Stomach (tissue), 9 donors: Measurements from ENCODE around the gene UBAC2. TPM values are rescaled to one million over a fixed set of nuclear protein-coding genes. Genes with fewer than 3 reads are reported as not detected.
A peak's percentile ranks its signal among the peaks of the same experiment; 100 is the strongest.

Experiments
- DNase-seq, 2 donors: peaks; one replicate each; pipeline versions ENCODE4 v3.0.0 to v3.0.0-alpha.2; 2013 to 2019
- H3K27ac ChIP-seq, 5 donors: fragments of 200-600 bp in 4 of 5; sonication (generic) in 4 of 5; one replicate each; pipeline ENCODE4 v1.5.1; 2013 to 2019; ENCODE audit warnings: mild to moderate bottlenecking in 1 of 5, moderate library complexity in 1 of 5
- H3K27me3 ChIP-seq, 3 donors: fragments of 200-600 bp; sonication (generic); one replicate each; pipeline ENCODE4 v1.5.1; 2017 to 2019; ENCODE audit warnings: mixed run types in 1 of 3
- H3K36me3 ChIP-seq, 4 donors: fragments of 200-600 bp; sonication (generic); 1 replicate in 3 of 4; 2 replicates in 1 of 4; pipeline ENCODE4 v1.5.1; 2016 to 2019
- H3K4me1 ChIP-seq, 4 donors: fragments of 200-600 bp; sonication (generic); one replicate each; pipeline ENCODE4 v1.5.1; 2016 to 2019
- H3K4me3 ChIP-seq, 4 donors: fragments of 200-600 bp; sonication (generic) in 3 of 4; one replicate each; pipeline ENCODE4 v1.5.1; 2016 to 2019; ENCODE audit warnings: mild to moderate bottlenecking in 1 of 4
- H3K9me3 ChIP-seq, 4 donors: fragments of 200-600 bp; sonication (generic); one replicate each; pipeline ENCODE4 v1.5.1; 2016 to 2019
- CTCF ChIP-seq, 7 experiments: fragments of 450-650 bp in 4 of 7; fragments of 200-600 bp in 3 of 7; sonication (generic) in 3 of 7; IDR thresholded peaks; one replicate each; pipeline ENCODE4 v1.5.1; 2016 to 2019; ENCODE audit warnings: antibody characterized with exemption in 7 of 7, control low read depth in 2 of 7, mild to moderate bottlenecking in 1 of 7
- EP300 ChIP-seq: sonication (generic); formaldehyde crosslinking; IDR thresholded peaks from one replicate; pipeline ENCODE4 v1.6.1; 2017; ENCODE audit warnings: antibody characterized with exemption
- POLR2A ChIP-seq, 4 donors: fragments of 450-650 bp; IDR thresholded peaks; one replicate each; pipeline ENCODE4 v1.6.1; 2016; ENCODE audit warnings: antibody characterized with exemption in 4 of 4, control low read depth in 2 of 4, mild to moderate bottlenecking in 1 of 4, moderate library complexity in 1 of 4
- POLR2AphosphoS5 ChIP-seq, 3 donors: sonication (generic); formaldehyde crosslinking; IDR thresholded peaks; one replicate each; pipeline ENCODE4 v1.6.1; 2016; ENCODE audit warnings: antibody characterized with exemption in 3 of 3
- WGBS, 5 donors: extraction: QIAGEN DNeasy Blood & Tissue Kit in 3 of 5; methylation state at CpG; one replicate each; pipeline versions ENCODE4 v1.1.5 to v1.1.7; 2013 to 2018; 5-methylcytosine and 5-hydroxymethylcytosine counted together
- intact Hi-C: fragments of 100-400 bp; cut with DNase I; formaldehyde crosslinking; loops from one replicate; pipeline ENCODE4 v1.15.1; 2023; ENCODE audit warnings: low total_unique reads
- polyA plus RNA-seq, 3 donors: library from polyadenylated mRNA; stranded (reverse); fragments of 200-250 nt; gene quantifications; one replicate each; pipeline ENCODE4 v1.2.3, GENCODE V29; 2013
- total RNA-seq, 5 donors: library from RNA; depleted of rRNA; stranded (reverse); fragments of >200 nt; gene quantifications; one replicate each; pipeline versions ENCODE4 v1.1.0 to v1.2.3, GENCODE V29; 2014 to 2016
- donor health status: healthy with polysubstance abuse.
- donor health status: Bipolar disorder and iron deficiency.
- donor health status: healthy.

Gene UBAC2
- total and polyA plus RNA-seq, 8 donors: 18.1 to 68.8 (median 40.1) TPM

- TF ChIP-seq POLR2AphosphoS5 (IDR thresholded peaks at IDR 0.05) (no peak), CTCF (IDR thresholded peaks at IDR 0.05) (no peak), POLR2A (IDR thresholded peaks at IDR 0.05) (no peak), EP300 (no peak)
- H3K27me3 ChIP-seq: no peaks in the 10 kb centered on the region
- intact Hi-C loops: no loop called here
- no peaks in the 10 kb centered on the region for H3K9me3 ChIP-seq
- H3K4me1 ChIP-seq: peaks cover 0 to 23% (median 8%) of the 10 kb centered on the region in 4 donors
- H3K27ac ChIP-seq: no peak overlapping the region
- 52 to 64% (median 62%) methylated on average over 8 of the region's 8 CpGs for WGBS, 5 donors
- peak; percentile 38 to 69 for DNase-seq
- peaks cover 9 to 54% (median 51%) of the 10 kb centered on the region in 4 donors for H3K36me3 ChIP-seq
- H3K4me3 ChIP-seq: no peak overlapping the region
Observed at GRCh38 chr13:99339736-99340397, 139.2 kb downstream of the UBAC2 start.

GRCh38 chr13:99340638-99341037, 140.0 kb downstream of the UBAC2 start:
- intact Hi-C loops: no loop called here
- Histone ChIP-seq H3K27me3 (no peaks in the 10 kb centered on the region), H3K4me3 (no peak overlapping the region), H3K27ac (no peak overlapping the region), H3K36me3 (peaks cover 9 to 57% (median 56%) of the 10 kb centered on the region in 4 donors), H3K4me1 (peaks cover 0 to 23% (median 8%) of the 10 kb centered on the region in 4 donors), H3K9me3 (no peaks in the 10 kb centered on the region)
- DNase-seq: no peak
- TF ChIP-seq POLR2AphosphoS5 (IDR thresholded peaks at IDR 0.05) (no peak), POLR2A (IDR thresholded peaks at IDR 0.05) (no peak), CTCF (IDR thresholded peaks at IDR 0.05) (no peak), EP300 (no peak)

- DNase-seq: no peak
- peaks cover 9 to 69% (median 66%) of the 10 kb centered on the region in 4 donors for H3K36me3 ChIP-seq
- intact Hi-C loops: no loop called here
- H3K9me3 ChIP-seq: no peaks in the 10 kb centered on the region
- 93 to 98% (median 97%) methylated on average over 9 to 16 of the region's 16 CpGs for WGBS, 5 donors
- H3K27me3 ChIP-seq: no peaks in the 10 kb centered on the region
- peaks cover 0 to 23% (median 8%) of the 10 kb centered on the region in 4 donors for H3K4me1 ChIP-seq
- TF ChIP-seq CTCF (IDR thresholded peaks at IDR 0.05): no peak
- no peak for TF ChIP-seq POLR2A (IDR thresholded peaks at IDR 0.05)
- no peak for TF ChIP-seq POLR2AphosphoS5 (IDR thresholded peaks at IDR 0.05)
- no peak overlapping the region for H3K27ac ChIP-seq
- no peak overlapping the region for H3K4me3 ChIP-seq
Observed at GRCh38 chr13:99341969-99342722, 141.5 kb downstream of the UBAC2 start.

GRCh38 chr13:99342723-99343315, 142.2 kb downstream of the UBAC2 start:
- H3K27ac ChIP-seq: no peak overlapping the region
- WGBS, 5 donors: 64 to 87% (median 81%) methylated on average over 8 to 10 of the region's 10 CpGs
- DNase-seq: no peak
- peaks cover 16 to 76% (median 72%) of the 10 kb centered on the region in 4 donors for H3K36me3 ChIP-seq
- no peaks in the 10 kb centered on the region for H3K27me3 ChIP-seq
- no peak for TF ChIP-seq CTCF (IDR thresholded peaks at IDR 0.05)
- H3K9me3 ChIP-seq: no peaks in the 10 kb centered on the region
- intact Hi-C loops: no loop called here
- peaks cover 0 to 23% (median 8%) of the 10 kb centered on the region in 4 donors for H3K4me1 ChIP-seq
- no peak overlapping the region for H3K4me3 ChIP-seq
